Memory B cell (primary cell): ENCODE results near the gene MAPK8IP3.

Source experiments
- ATAC-seq: fragments of 150-1000 bp; cut with Tn5 transposase; 2 replicates; pipeline ENCODE4 v1.10.0; 2021; ENCODE audit warnings: low read depth, mild to moderate bottlenecking, moderate library complexity
- DNase-seq, 2 donors: peaks; one replicate each; pipeline ENCODE4 v3.0.0; 2022; ENCODE audit warnings: low spot score in 2 of 2
- H3K27ac Mint-ChIP-seq: one replicate; pipeline ENCODE4 v1.8.0; 2022; ENCODE audit warnings: mild to moderate bottlenecking, moderate library complexity, mixed read lengths
- H3K27me3 Mint-ChIP-seq: one replicate; pipeline ENCODE4 v1.8.0; 2022; ENCODE audit warnings: mixed read lengths
- H3K36me3 Mint-ChIP-seq: one replicate; pipeline ENCODE4 v1.8.0; 2022; ENCODE audit warnings: mild to moderate bottlenecking, mixed read lengths
- H3K4me1 Mint-ChIP-seq: one replicate; pipeline ENCODE4 v1.8.0; 2022; ENCODE audit warnings: mixed read lengths
- H3K4me3 Mint-ChIP-seq: one replicate; pipeline ENCODE4 v1.8.0; 2022; ENCODE audit warnings: mild to moderate bottlenecking, moderate library complexity, mixed read lengths
- H3K9me3 Mint-ChIP-seq: one replicate; pipeline ENCODE4 v1.8.0; 2022; ENCODE audit warnings: mixed read lengths

MAPK8IP3 gene

DNA sequence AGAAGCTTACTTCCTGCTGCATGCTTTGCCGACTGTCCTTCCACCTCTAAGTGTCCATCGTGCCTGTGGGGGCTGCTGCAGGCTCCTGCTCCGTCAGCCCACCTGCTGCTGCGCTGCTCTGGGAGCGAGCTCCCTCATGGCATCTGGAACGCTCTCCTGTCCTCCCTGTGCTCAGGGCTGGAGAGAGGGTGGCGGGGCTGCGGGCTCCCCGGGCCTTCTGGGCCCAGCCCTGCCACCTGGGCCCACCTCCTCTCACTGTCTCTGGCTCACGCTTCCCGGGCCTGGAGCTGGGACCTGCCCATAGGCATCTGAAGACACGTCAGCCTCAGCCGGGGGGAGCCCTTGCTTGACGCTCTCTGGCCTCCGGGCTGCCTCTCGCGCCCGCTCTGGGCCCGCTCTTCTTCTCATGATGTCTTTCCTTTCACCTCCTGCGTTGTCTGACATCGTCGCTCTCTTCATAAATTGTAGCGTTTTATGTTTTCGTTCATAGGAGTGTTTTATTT, 38.4 kb downstream of the MAPK8IP3 start:
- Mint-ChIP-seq H3K27me3 (no peaks in the 10 kb centered on the region), H3K4me3 (no peak overlapping the region), H3K36me3 (peaks cover 16% of the 10 kb centered on the region), H3K9me3 (no peaks in the 10 kb centered on the region), H3K4me1 (peaks cover 4% of the 10 kb centered on the region), H3K27ac (peak overlapping the region; percentile 41)
- no peak for ATAC-seq
- no peak for DNase-seq

DNA sequence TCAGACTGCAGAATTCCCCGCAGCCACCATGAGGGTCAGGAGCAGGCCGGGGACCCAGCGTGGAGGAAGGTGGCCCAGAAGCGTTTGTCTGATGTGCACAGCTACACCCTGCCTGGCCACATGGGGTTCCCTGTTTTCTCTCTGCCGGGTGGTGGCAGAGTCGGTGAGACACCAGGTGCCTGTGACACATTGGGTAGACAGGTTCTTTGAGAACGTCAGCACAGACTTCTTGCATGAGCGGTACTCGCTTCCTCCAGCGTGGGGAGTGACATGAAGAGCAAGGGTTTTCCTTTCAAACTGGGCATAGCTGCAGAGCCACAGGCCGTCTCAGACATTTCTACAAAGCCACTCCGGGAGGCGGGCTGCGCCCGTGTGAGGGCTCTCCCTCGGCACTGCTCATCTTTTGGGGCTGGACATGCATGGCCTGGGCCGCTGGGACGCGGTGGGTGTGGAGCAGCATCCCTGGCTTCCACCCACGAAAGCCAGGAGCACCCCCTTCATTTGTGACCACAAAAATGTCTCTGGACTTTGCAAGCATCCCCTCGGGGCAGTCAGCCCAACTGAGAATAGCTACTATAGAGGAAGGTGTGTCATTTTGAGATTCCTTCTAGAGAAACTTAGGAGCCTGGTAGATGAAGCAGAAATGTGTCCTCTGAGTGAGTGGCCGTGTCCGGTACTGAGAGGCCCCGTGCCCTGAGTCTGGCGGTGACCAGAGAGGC, 39.3 kb downstream of the MAPK8IP3 start:
- Mint-ChIP-seq H3K4me1 (peaks cover 4% of the 10 kb centered on the region), H3K27me3 (no peaks in the 10 kb centered on the region), H3K4me3 (no peak overlapping the region), H3K27ac (peak overlapping the region; percentile 41), H3K9me3 (no peaks in the 10 kb centered on the region), H3K36me3 (peaks cover 16% of the 10 kb centered on the region)
- DNase-seq (no peak), ATAC-seq (no peak)

DNA sequence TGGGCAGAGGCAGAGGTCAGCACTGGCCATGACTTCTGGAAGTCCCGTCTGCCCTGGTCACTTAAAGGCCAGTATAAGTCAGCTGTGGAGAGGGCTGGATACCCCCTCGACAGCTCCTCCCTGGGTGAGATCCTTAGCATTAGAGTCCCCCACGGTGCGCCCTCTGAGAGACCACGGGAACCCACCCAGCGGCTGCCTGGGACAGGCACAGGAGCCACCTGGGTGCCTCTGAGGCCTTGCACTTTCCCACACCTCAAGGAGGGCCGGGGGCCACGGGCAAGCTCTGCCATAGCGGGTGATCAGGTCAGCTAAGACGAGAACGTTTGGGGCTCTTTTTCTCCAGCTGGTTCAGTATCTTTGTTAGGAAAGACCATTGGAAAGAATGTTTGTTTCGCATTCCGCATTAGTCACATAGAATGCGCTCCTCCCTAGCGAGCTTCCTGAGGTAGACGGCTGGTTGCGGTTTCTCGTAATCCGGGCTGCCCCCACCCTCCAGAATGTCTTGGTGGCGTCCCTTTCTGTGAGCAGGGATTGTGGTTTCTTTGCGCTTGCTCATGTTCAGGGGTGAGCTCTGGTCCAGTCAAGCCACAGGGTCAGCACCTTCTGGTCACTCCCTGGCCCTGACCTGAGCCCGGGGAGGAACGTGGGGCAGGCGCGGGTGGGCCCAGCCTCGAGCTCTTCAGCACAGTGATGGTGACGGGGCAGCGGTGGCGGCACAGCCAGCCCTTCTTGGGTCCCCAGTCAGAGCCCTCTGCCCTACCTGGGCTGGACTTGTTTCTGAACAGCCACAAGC, 40.1 kb downstream of the MAPK8IP3 start:
- H3K27ac Mint-ChIP-seq, result no peak overlapping the region
- H3K4me1 Mint-ChIP-seq, result peaks cover 3% of the 10 kb centered on the region
- no peaks in the 10 kb centered on the region for H3K9me3 Mint-ChIP-seq
- no peak overlapping the region for H3K4me3 Mint-ChIP-seq
- H3K36me3 Mint-ChIP-seq, result peaks cover 16% of the 10 kb centered on the region
- ATAC-seq (no peak), DNase-seq (no peak)
- no peaks in the 10 kb centered on the region for H3K27me3 Mint-ChIP-seq

DNA sequence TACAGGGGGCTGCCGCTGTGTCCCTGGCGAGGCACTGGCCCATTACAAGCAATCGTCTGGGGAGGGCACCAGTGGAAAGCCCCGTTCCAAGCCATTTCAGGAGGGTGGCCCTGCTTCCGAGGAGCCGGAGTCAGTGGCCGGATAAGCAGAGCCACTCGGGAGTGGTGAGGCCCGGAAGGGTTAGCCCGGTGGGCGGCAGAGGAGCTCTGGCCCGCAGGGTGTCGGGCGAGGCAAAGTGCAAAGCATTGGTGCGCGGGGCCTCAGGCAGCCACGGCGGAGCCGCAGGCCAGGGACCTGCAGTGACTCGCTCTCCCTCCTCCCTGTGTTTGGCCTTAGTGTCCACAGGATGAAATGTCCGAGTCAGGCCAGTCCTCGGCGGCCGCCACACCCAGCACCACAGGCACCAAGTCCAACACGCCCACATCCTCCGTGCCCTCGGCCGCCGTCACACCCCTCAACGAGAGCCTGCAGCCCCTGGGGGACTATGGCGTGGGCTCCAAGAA, 40.7 kb downstream of the MAPK8IP3 start:
- Mint-ChIP-seq H3K27me3 (no peaks in the 10 kb centered on the region), H3K36me3 (peaks cover 16% of the 10 kb centered on the region), H3K4me1 (peaks cover 2% of the 10 kb centered on the region), H3K9me3 (no peaks in the 10 kb centered on the region), H3K4me3 (no peak overlapping the region), H3K27ac (no peak overlapping the region)
- ATAC-seq (no peak), DNase-seq (no peak)

DNA sequence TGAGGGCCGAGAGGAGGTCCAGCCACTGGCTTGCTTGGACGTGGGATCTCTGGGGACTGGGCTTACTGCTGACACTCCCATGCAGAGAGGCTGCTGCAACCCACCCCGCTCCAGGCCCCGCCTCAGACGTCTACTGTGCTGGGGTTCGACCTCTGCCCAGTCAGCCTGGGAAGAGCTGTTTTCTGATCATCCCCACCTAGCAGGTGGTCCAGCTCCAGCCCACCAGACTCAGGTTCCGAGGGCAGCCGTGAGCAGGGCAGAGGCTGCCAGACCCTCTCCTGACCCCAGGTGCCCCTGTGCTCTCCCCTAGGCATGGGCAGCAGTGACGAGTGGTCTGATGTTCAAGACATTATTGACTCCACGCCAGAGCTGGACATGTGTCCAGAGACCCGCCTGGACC, 41.9 kb downstream of the MAPK8IP3 start:
- no peak for DNase-seq
- ATAC-seq, result no peak
- Mint-ChIP-seq H3K27ac (no peak overlapping the region), H3K4me1 (peaks cover 2% of the 10 kb centered on the region), H3K36me3 (peaks cover 19% of the 10 kb centered on the region), H3K27me3 (no peaks in the 10 kb centered on the region), H3K4me3 (no peak overlapping the region), H3K9me3 (no peaks in the 10 kb centered on the region)

DNA sequence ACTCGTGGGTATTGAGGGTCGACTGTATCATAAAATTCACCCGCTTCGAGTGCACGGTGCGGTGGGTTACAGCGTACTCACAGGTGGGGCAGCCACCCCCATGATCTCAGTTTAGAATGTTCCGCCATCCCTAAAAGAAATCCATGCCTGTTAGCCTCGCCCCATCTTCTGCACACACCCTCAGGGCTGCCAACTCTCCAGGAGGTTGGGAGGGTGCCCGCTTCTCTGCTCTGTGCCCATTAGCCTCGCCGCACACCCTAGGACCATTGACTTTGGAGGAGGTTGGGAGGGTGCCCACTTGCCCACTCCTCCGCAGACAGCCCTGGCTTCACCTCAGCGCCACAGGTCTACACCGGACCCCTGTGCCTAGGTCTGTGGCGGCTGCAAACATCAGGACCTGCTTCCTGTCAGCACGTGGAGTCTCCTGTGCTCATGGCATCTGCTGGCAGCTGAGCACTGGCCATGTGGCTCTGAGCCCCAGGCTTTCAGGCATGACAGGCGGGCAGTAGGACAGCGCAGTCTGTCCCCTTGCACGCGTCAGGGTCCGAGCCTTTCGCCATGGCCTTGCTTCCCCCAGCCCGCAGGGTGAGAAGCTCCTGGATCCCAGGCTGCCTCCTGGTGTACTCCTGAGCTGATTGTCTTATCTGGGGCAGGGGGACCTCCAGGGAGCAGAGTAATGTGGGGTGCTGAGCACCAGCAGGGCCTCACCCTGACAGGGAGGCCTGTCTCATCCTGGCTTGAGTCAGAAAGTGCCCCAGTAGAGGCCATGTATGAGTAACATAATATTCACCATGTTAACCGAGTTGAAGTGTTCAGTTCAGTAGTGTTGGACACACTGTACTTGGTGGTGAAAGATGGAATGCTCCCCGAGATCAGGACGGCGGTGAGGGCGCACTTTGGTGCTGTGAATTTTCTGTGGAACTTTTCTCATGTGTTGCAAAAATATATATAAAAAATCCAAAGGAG, 43.4 kb downstream of the MAPK8IP3 start:
- DNase-seq (no peak), ATAC-seq (no peak)
- Mint-ChIP-seq H3K4me1 (peaks cover 2% of the 10 kb centered on the region), H3K27ac (no peak overlapping the region), H3K27me3 (no peaks in the 10 kb centered on the region), H3K9me3 (no peaks in the 10 kb centered on the region), H3K36me3 (peaks cover 15% of the 10 kb centered on the region), H3K4me3 (no peak overlapping the region)

DNA sequence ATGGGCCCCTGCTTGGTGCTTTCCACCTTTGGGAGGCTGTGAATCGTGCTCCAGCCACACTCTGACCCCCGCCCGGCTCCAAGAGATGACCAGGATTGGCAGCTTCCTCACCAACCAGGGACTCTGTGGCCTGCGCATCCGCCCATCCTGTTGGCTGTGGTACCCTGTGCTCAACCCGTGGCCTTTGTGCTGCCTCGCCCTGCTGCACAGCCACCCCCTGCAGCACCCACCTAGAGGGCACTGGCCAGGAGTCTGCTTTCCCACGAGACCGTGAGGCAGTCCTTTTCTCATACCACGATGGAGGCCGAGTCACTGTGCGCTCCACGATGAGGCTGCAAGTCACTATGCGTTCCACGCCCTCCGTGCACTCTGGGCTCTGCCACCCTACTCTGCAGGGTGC, 46.0 kb downstream of the MAPK8IP3 start:
- H3K9me3 Mint-ChIP-seq, result no peaks in the 10 kb centered on the region
- no peak overlapping the region for H3K27ac Mint-ChIP-seq
- peaks cover 18% of the 10 kb centered on the region for H3K36me3 Mint-ChIP-seq
- H3K4me3 Mint-ChIP-seq, result no peak overlapping the region
- ATAC-seq, result no peak
- no peak for DNase-seq
- no peaks in the 10 kb centered on the region for H3K27me3 Mint-ChIP-seq
- no peaks in the 10 kb centered on the region for H3K4me1 Mint-ChIP-seq

DNA sequence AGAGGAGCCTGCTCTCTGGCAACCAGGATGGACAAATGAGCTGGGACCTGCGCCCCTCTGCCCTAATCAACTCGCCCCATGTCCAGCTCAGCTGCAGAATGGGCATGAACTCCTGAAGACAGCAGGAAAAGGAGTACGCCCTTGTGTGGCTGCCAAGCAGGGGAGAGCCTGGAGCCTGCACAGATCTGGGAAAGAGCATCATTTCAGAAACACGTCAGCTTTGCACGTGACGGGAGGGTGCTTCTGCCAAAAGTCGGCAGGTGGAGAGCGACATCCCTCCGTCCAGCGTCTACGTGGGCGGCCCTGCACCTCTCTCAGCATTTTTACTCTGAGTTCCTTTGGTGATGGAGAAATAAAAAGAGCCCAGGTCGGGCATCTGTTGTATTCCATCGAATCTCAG, 46.9 kb downstream of the MAPK8IP3 start:
- ATAC-seq, result no peak
- H3K9me3 Mint-ChIP-seq, result no peaks in the 10 kb centered on the region

DNA sequence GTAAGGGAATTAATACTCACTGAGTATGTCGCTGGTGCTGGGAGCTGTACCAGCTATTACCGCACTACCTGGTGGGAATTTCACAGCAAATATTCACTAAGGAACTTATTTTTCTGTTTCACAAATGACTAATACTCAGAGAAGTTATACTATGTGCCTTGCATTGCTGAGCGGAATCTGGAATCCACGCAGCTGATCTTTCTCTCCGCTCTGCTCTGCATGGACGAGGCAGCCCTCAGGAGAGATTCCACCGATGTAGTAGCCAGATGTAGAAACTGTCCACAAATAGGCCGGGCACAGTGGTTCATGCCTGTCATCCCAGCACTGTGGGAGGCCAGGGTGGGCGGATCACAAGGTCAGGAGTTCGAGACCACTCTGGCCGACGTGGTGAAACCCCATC, 48.2 kb downstream of the MAPK8IP3 start:
- Mint-ChIP-seq H3K27ac (no peak overlapping the region), H3K36me3 (peaks cover 12% of the 10 kb centered on the region)

More for the DNA sequence above, 46.9 kb downstream of the MAPK8IP3 start:
- Mint-ChIP-seq H3K36me3 (peaks cover 15% of the 10 kb centered on the region), H3K4me3 (no peak overlapping the region), H3K27ac (no peak overlapping the region), H3K4me1 (no peaks in the 10 kb centered on the region), H3K27me3 (no peaks in the 10 kb centered on the region)
- DNase-seq, result no peak

DNA sequence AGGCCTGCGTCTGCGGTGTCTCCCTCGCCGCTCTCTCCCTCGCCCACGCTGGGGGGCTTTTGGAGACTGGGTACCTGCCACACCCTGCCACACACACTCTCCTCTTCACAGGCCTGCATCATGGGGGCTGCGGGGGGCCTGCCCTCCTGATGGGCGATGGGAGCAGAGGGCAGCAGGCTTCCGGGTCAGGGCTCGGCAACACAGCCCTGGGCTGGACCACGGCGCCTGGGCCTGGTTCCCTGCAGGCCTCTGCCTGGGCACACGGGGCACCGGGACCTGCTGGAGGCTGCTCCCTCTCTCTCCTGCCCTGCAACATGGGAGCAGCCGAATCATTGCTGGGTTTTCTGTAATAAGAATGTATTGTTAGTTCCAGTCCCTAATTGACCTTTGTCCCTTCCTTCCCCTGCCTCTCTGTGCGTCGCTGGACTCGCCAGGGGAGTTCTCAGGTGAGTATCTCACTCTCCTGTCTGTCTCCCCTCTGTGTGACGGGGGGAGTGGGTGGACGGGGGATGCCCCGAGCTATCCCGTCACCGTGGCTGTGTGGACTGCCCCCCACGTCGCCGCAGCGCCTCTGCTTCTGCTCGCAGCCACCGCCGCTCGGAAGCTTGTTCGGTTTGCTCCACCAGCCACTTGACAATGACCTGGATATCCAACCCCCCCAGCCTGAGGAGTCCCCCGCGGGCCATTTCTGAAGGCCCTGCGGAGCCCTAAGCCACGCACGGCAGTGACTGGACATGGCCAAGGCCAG, 51.9 kb downstream of the MAPK8IP3 start:
- no peak overlapping the region for H3K27ac Mint-ChIP-seq
- no peaks in the 10 kb centered on the region for H3K4me1 Mint-ChIP-seq
- H3K36me3 Mint-ChIP-seq, result peaks cover 16% of the 10 kb centered on the region
- H3K9me3 Mint-ChIP-seq, result no peaks in the 10 kb centered on the region
- no peak overlapping the region for H3K4me3 Mint-ChIP-seq
- DNase-seq, result no peak
- no peaks in the 10 kb centered on the region for H3K27me3 Mint-ChIP-seq
- no peak for ATAC-seq

More for the DNA sequence above, 48.2 kb downstream of the MAPK8IP3 start:
- no peak overlapping the region for H3K4me3 Mint-ChIP-seq
- DNase-seq (no peak), ATAC-seq (no peak)
- no peaks in the 10 kb centered on the region for H3K9me3 Mint-ChIP-seq
- H3K4me1 Mint-ChIP-seq, result no peaks in the 10 kb centered on the region
- H3K27me3 Mint-ChIP-seq, result no peaks in the 10 kb centered on the region

DNA sequence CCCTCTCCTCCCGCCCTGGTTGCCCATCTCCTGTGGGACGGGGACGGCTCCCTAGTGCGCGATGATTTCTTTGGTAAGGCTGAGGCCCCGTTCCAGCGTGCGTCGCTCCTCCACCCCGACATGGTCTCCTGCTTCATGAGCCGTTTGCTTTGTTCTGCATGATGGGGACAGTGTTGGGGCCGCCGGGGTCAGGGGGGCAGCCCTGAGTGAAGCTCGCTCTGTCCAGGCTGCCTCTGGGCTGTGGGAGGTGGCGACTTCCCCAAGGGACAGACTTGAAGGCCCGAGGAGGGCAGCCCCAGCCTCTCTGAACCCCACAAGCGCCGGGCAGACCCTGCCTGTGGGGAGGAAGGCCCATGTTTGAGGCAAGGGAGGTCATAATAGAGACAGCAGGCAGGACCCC, 52.9 kb downstream of the MAPK8IP3 start:
- no peaks in the 10 kb centered on the region for H3K27me3 Mint-ChIP-seq
- no peaks in the 10 kb centered on the region for H3K4me1 Mint-ChIP-seq
- no peak overlapping the region for H3K27ac Mint-ChIP-seq
- H3K4me3 Mint-ChIP-seq, result no peak overlapping the region
- no peaks in the 10 kb centered on the region for H3K9me3 Mint-ChIP-seq
- DNase-seq, result no peak
- ATAC-seq, result no peak
- peaks cover 16% of the 10 kb centered on the region for H3K36me3 Mint-ChIP-seq

DNA sequence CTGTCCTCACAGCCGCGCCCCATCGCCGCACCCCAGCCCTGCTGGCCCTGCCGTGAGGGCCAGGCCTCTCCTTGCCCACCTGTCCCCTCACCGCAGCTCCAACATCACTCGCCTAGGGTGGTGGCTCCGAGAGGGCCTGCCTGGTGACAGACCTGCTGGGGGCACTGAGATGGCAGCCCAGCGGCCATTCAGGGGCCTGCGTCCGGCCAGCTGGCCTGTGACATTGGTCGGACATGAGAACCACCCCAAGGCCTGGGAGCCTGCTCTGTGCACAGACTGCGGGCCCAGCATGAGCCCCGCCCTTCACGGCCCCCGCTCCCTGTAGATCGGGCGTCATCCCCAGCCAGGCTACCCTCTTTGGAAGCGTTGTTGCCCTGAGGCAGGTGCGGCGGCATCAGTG, 53.5 kb downstream of the MAPK8IP3 start:
- ATAC-seq, result no peak

DNA sequence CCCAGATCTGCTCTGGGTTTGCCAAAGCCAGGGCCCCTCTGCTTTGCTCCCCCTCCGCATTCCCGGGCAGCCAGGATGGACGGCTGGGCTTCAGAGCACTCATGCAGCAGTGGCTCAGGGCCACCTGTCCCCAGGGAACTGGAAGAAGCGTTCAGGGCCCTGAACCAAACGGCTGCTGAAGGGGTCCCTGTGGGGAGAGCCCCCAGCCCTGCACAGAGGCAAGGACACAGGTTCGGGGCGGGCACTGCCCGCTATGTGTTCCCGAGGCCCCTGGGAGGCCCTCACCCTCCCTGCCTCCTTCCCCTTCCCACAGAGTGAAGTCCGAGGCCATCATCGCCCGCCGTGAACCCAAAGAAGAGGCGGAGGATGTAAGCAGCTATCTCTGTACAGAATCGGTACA, 54.9 kb downstream of the MAPK8IP3 start:
- H3K36me3 Mint-ChIP-seq, result peaks cover 10% of the 10 kb centered on the region
- no peaks in the 10 kb centered on the region for H3K27me3 Mint-ChIP-seq
- ATAC-seq (no peak), DNase-seq (no peak)
- H3K27ac Mint-ChIP-seq, result no peak overlapping the region
- H3K9me3 Mint-ChIP-seq, result no peaks in the 10 kb centered on the region
- no peaks in the 10 kb centered on the region for H3K4me1 Mint-ChIP-seq
- no peak overlapping the region for H3K4me3 Mint-ChIP-seq

More for the DNA sequence above, 53.5 kb downstream of the MAPK8IP3 start:
- H3K36me3 Mint-ChIP-seq, result peaks cover 16% of the 10 kb centered on the region
- DNase-seq, result no peak
- no peaks in the 10 kb centered on the region for H3K4me1 Mint-ChIP-seq
- H3K27ac Mint-ChIP-seq, result no peak overlapping the region
- H3K27me3 Mint-ChIP-seq, result no peaks in the 10 kb centered on the region
- H3K9me3 Mint-ChIP-seq, result no peaks in the 10 kb centered on the region
- H3K4me3 Mint-ChIP-seq, result no peak overlapping the region
